Measurements from ENCODE around the gene FGF11. TPM values are rescaled to one million over a fixed set of nuclear protein-coding genes. Genes with fewer than 3 reads are reported as not detected.

FGF11 gene
- polyA plus RNA-seq, 2 of the 4 experiments (the other 2 are of a cell fraction), result 1.4 to 1.8 TPM

GRCh38 chr17:7468290-7468689 lies 29.0 kb downstream of the FGF11 start:
- ATAC-seq, result no peak
- DNase-seq (ENCODE audit: low read depth in 1 of 2, low spot score in 1 of 2), result no peak
- no peak overlapping the region for H3K4me2 ChIP-seq
- H3K4me3 ChIP-seq, result no peak overlapping the region
- 95% methylated on average over 11 of the region's 11 CpGs for WGBS (ENCODE audit: missing lambda C conversion rate)
- no peaks in the 10 kb centered on the region for H3K9me3 ChIP-seq
- no peak for FAIRE-seq
- H3K4me1 ChIP-seq, result peaks cover 24% of the 10 kb centered on the region
- TF ChIP-seq HES2 (IDR thresholded peaks at IDR 0.05) (no peak), E2F6 (IDR thresholded peaks at IDR 0.05; ENCODE audit: borderline replicate concordance, low read depth) (no peak), SREBF2 (IDR thresholded peaks at IDR 0.05) (no peak), GATA3 (IDR thresholded peaks at IDR 0.05; ENCODE audit: borderline replicate concordance) (no peak), FOSB (CRISPR knock-in tag; IDR thresholded peaks at IDR 0.05) (no peak), MYC (IDR thresholded peaks at IDR 0.05; ENCODE audit: borderline replicate concordance, low read length) (no peak), JUNB (IDR thresholded peaks at IDR 0.05) (no peak), RAD21 (conservative IDR thresholded peaks at IDR 0.05 in 1 of 2, IDR thresholded peaks at IDR 0.05 in 1 of 2) (no peak), BHLHE40 (IDR thresholded peaks at IDR 0.05; ENCODE audit: low read depth, low read length) (no peak), TFCP2L1 (CRISPR knock-in tag; IDR thresholded peaks at IDR 0.05) (no peak), JUN (IDR thresholded peaks at IDR 0.05) (no peak), ZFP36 (IDR thresholded peaks at IDR 0.05; ENCODE audit: borderline replicate concordance, partially characterized antibody) (no peak), RFX5 (IDR thresholded peaks at IDR 0.05) (no peak), POLR2A (IDR thresholded peaks at IDR 0.05; ENCODE audit: low read length) (no peak), NR3C1 (IDR thresholded peaks at IDR 0.05) (no peak), HEYL (CRISPR knock-in tag; IDR thresholded peaks at IDR 0.05) (no peak)
- TF ChIP-seq, protein P1, sequence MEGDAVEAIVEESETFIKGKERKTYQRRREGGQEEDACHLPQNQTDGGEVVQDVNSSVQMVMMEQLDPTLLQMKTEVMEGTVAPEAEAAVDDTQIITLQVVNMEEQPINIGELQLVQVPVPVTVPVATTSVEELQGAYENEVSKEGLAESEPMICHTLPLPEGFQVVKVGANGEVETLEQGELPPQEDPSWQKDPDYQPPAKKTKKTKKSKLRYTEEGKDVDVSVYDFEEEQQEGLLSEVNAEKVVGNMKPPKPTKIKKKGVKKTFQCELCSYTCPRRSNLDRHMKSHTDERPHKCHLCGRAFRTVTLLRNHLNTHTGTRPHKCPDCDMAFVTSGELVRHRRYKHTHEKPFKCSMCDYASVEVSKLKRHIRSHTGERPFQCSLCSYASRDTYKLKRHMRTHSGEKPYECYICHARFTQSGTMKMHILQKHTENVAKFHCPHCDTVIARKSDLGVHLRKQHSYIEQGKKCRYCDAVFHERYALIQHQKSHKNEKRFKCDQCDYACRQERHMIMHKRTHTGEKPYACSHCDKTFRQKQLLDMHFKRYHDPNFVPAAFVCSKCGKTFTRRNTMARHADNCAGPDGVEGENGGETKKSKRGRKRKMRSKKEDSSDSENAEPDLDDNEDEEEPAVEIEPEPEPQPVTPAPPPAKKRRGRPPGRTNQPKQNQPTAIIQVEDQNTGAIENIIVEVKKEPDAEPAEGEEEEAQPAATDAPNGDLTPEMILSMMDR (IDR thresholded peaks at IDR 0.05), result no peak
- TF ChIP-seq, protein P2, sequence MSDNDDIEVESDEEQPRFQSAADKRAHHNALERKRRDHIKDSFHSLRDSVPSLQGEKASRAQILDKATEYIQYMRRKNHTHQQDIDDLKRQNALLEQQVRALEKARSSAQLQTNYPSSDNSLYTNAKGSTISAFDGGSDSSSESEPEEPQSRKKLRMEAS (IDR thresholded peaks at IDR 0.05), result no peak
- POLR2A ChIA-PET, result interaction anchor here (1.7 kb wide), 1 partner anchor 16 kb away, joined by 13 read pairs; the partner anchor contains the start of gene POLR2A
- H3K27ac ChIP-seq, result no peak overlapping the region
- CTCF ChIA-PET, result interaction anchor here (1.5 to 30.1 kb wide), 2 partner anchors 10 to 27 kb away, joined by 6 to 342 read pairs; partner anchors contain the start of genes CHRNB1, FGF11 and TMEM102

GRCh38 chr17:7468804-7469389 lies 29.6 kb downstream of the FGF11 start:
- FAIRE-seq (no peak), ATAC-seq (no peak), DNase-seq (ENCODE audit: low read depth in 1 of 2, low spot score in 1 of 2) (no peak)
- WGBS (ENCODE audit: missing lambda C conversion rate), result 78% methylated on average over 12 of the region's 12 CpGs
- Histone ChIP-seq H3K4me2 (no peak overlapping the region), H3K4me1 (peaks cover 24% of the 10 kb centered on the region), H3K27ac (no peak overlapping the region), H3K4me3 (no peak overlapping the region), H3K9me3 (no peaks in the 10 kb centered on the region)
- ChIA-PET POLR2A (no interaction called here), CTCF (interaction anchor here (1.5 to 30.1 kb wide), 2 partner anchors 10 to 28 kb away, joined by 6 to 342 read pairs; partner anchors contain the start of genes CHRNB1, FGF11 and TMEM102)
- TF ChIP-seq FOXS1 (CRISPR knock-in tag; IDR thresholded peaks at IDR 0.05) (no peak), ZNF302 (CRISPR knock-in tag; IDR thresholded peaks at IDR 0.05) (no peak), E2F6 (IDR thresholded peaks at IDR 0.05; ENCODE audit: borderline replicate concordance, low read depth) (no peak), POLR2AphosphoS2 (conservative IDR thresholded peaks at IDR 0.05; ENCODE audit: low read length) (no peak), EP300 (IDR thresholded peaks at IDR 0.05) (no peak), ELK1 (IDR thresholded peaks at IDR 0.05; ENCODE audit: low read depth, low read length) (no peak), ESRRA (IDR thresholded peaks at IDR 0.05; ENCODE audit: borderline replicate concordance, low read length) (no peak), PBX3 (IDR thresholded peaks at IDR 0.05) (no peak), FOSB (CRISPR knock-in tag; IDR thresholded peaks at IDR 0.05) (no peak), MAZ (IDR thresholded peaks at IDR 0.05; ENCODE audit: borderline replicate concordance, low read depth, low read length) (no peak), USF2 (IDR thresholded peaks at IDR 0.05) (no peak), GATA3 (IDR thresholded peaks at IDR 0.05; ENCODE audit: borderline replicate concordance) (no peak), SMC3 (IDR thresholded peaks at IDR 0.05) (no peak), CBX2 (IDR thresholded peaks at IDR 0.05; ENCODE audit: borderline replicate concordance, low read depth) (no peak), HEYL (CRISPR knock-in tag; IDR thresholded peaks at IDR 0.05) (no peak)
- TF ChIP-seq, protein P1 (IDR thresholded peaks at IDR 0.05), result no peak
